HEK293 (cell line): Measurements from ENCODE around the gene FLCN.
A peak's percentile ranks its signal among the peaks of the same experiment; 100 is the strongest.

Source experiments
- CTCF ChIA-PET: fragments of 350-600 bp; formaldehyde crosslinking; extraction: SDS; loops from one replicate; lab custom pipeline; 2021; ENCODE audit warnings: antibody characterized with exemption; lab: Yijun Ruan, JAX
- POLR2A ChIA-PET: fragments of 300-600 bp; formaldehyde crosslinking; extraction: SDS; loops from one replicate; lab custom pipeline; 2020; ENCODE audit warnings: antibody characterized with exemption, inconsistent platforms; lab: Yijun Ruan, JAX
- H3K27ac ChIP-seq: fragments of 200-500 bp; sonication (Bioruptor generic); 2 replicates; pipeline ENCODE4 v1.5.1; 2014; ENCODE audit warnings: low read depth, low read length, control low read depth, inconsistent platforms; ENCODE audit errors: extremely low read depth
- H3K36me3 ChIP-seq, 2 experiments: fragments of 200-500 bp in 1 of 2; sonication (Bioruptor generic) in 1 of 2; 1 replicate in 1 of 2; 2 replicates in 1 of 2; pipeline ENCODE4 v1.5.1; 2014 to 2017; ENCODE audit warnings: inconsistent platforms in 2 of 2, low read length in 2 of 2; ENCODE audit not compliant: control insufficient read depth in 2 of 2, insufficient read depth in 1 of 2
- H3K4me1 ChIP-seq: fragments of 200-500 bp; sonication (Bioruptor generic); 2 replicates; pipeline ENCODE4 v1.5.1; 2014; ENCODE audit warnings: mild to moderate bottlenecking, low read length, inconsistent platforms; ENCODE audit not compliant: control insufficient read depth, insufficient read depth
- H3K4me3 ChIP-seq: 2 replicates; pipeline ENCODE4 v1.5.1; 2011; ENCODE audit warnings: low read depth, mild to moderate bottlenecking, control low read depth, low read length, moderate library complexity
- H3K9me3 ChIP-seq: fragments of 200-500 bp; sonication (Bioruptor generic); 2 replicates; pipeline ENCODE4 v1.5.1; 2014; ENCODE audit warnings: low read depth, low read length, inconsistent platforms; ENCODE audit not compliant: control insufficient read depth, insufficient read depth
- HIC1 ChIP-seq: fragments of 450-650 bp; formaldehyde crosslinking; IDR thresholded peaks from 2 replicates; pipeline ENCODE4 v1.5.1; 2016; ENCODE audit warnings: missing biosample characterization, missing genetic modification characterization
- KLF9 ChIP-seq: fragments of 450-650 bp; formaldehyde crosslinking; IDR thresholded peaks from 2 replicates; pipeline ENCODE4 v1.5.1; 2016; ENCODE audit warnings: missing biosample characterization, missing genetic modification characterization, low read depth
- MEIS1 ChIP-seq: sonication (generic); formaldehyde crosslinking; IDR thresholded peaks from 2 replicates; pipeline ENCODE4 v1.8.1; 2022; ENCODE audit warnings: missing genetic modification reagents, mild to moderate bottlenecking, borderline replicate concordance
- PBX3 ChIP-seq: sonication (generic); formaldehyde crosslinking; IDR thresholded peaks from 2 replicates; pipeline ENCODE4 v1.8.1; 2022; ENCODE audit warnings: mild to moderate bottlenecking, moderate library complexity, missing genetic modification reagents
- ZBTB20 ChIP-seq: fragments of 450-650 bp; formaldehyde crosslinking; IDR thresholded peaks from 2 replicates; pipeline ENCODE4 v1.5.1; 2016; ENCODE audit warnings: missing biosample characterization, missing genetic modification characterization
- ZFP3 ChIP-seq: fragments of 450-650 bp; formaldehyde crosslinking; IDR thresholded peaks from 2 replicates; pipeline ENCODE4 v1.5.1; 2016; ENCODE audit warnings: low read depth, missing biosample characterization, missing genetic modification characterization
- ZNF26 ChIP-seq: fragments of 450-650 bp; formaldehyde crosslinking; IDR thresholded peaks from 2 replicates; pipeline ENCODE4 v1.5.1; 2016; ENCODE audit warnings: missing biosample characterization, missing genetic modification characterization
- ZNF280D ChIP-seq: fragments of 450-650 bp; formaldehyde crosslinking; IDR thresholded peaks from 2 replicates; pipeline ENCODE4 v1.5.1; 2016; ENCODE audit warnings: missing biosample characterization, missing genetic modification characterization
- ZNF394 ChIP-seq: fragments of 450-650 bp; formaldehyde crosslinking; IDR thresholded peaks from 2 replicates; pipeline ENCODE4 v1.5.1; 2016; ENCODE audit warnings: missing biosample characterization, missing genetic modification characterization, mild to moderate bottlenecking, moderate library complexity, borderline replicate concordance
- ZNF488 ChIP-seq: fragments of 450-650 bp; formaldehyde crosslinking; IDR thresholded peaks from 2 replicates; pipeline ENCODE4 v1.5.1; 2016; ENCODE audit warnings: missing biosample characterization, missing genetic modification characterization
- ZNF555 ChIP-seq: fragments of 450-650 bp; formaldehyde crosslinking; conservative IDR thresholded peaks from 2 replicates; pipeline ENCODE4 v1.5.1; 2017; ENCODE audit warnings: missing biosample characterization, mild to moderate bottlenecking, missing genetic modification characterization, inconsistent platforms
- ZNF560 ChIP-seq: fragments of 450-650 bp; formaldehyde crosslinking; IDR thresholded peaks from 2 replicates; pipeline ENCODE4 v1.5.1; 2017; ENCODE audit warnings: missing biosample characterization, missing genetic modification characterization, borderline replicate concordance
- ZNF621 ChIP-seq: fragments of 450-650 bp; formaldehyde crosslinking; IDR thresholded peaks from 2 replicates; pipeline ENCODE4 v1.5.1; 2017; ENCODE audit warnings: missing biosample characterization, missing genetic modification characterization
- ZNF639 ChIP-seq: fragments of 450-650 bp; formaldehyde crosslinking; IDR thresholded peaks from 2 replicates; pipeline ENCODE4 v1.5.1; 2016; ENCODE audit warnings: missing biosample characterization, missing genetic modification characterization
- ZNF660 ChIP-seq: fragments of 450-650 bp; IDR thresholded peaks from 2 replicates; pipeline ENCODE4 v1.5.1; 2018; ENCODE audit warnings: missing biosample characterization, mild to moderate bottlenecking, missing genetic modification characterization
- ZNF792 ChIP-seq: fragments of 450-650 bp; formaldehyde crosslinking; IDR thresholded peaks from 2 replicates; pipeline ENCODE4 v1.5.1; 2016; ENCODE audit warnings: missing biosample characterization, missing genetic modification characterization

FLCN gene

GRCh38 chr17:17242246-17242645, 5.3 kb upstream of the FLCN start (continued):
- TF ChIP-seq ZNF639 (tag by site-specific recombination) = no peak
- no peak for TF ChIP-seq PBX3 (CRISPR knock-in tag)

- no peak overlapping the region for H3K4me3 ChIP-seq
- no peaks in the 10 kb centered on the region; the same call in 1 of the 2 replicates for H3K4me1 ChIP-seq
- no peak overlapping the region for H3K27ac ChIP-seq
- POLR2A ChIA-PET = no interaction called here
- CTCF ChIA-PET = interaction anchor here (0.7 kb wide), 1 partner anchor 1510 kb away, joined by 3 read pairs; no protein-coding TSS in a partner anchor
- TF ChIP-seq ZNF394 (tag by site-specific recombination) = no peak
- no peak for TF ChIP-seq ZFP3
- H3K36me3 ChIP-seq = peaks cover 14 to 23% of the 10 kb centered on the region in 2 experiments
- no peaks in the 10 kb centered on the region for H3K9me3 ChIP-seq
These were observed 4.7 kb upstream of the FLCN start for GRCh38 chr17:17241656-17242055.

GRCh38 chr17:17239832-17240231, 2.9 kb upstream of the FLCN start:
- ChIA-PET POLR2A (interaction anchor here (1.0 kb wide), 1 partner anchor 61 kb away, joined by 3 read pairs; no protein-coding TSS in a partner anchor), CTCF (interaction anchor here (0.9 kb wide), 1 partner anchor 29 kb away, joined by 4 read pairs; no protein-coding TSS in a partner anchor)
- Histone ChIP-seq H3K4me1 (peaks cover 7% of the 10 kb centered on the region; the same call in 1 of the 2 replicates), H3K36me3 (peaks cover 0 to 10% of the 10 kb centered on the region in 2 experiments; a peak in 1 of 3 replicates), H3K9me3 (no peaks in the 10 kb centered on the region), H3K4me3 (no peak overlapping the region), H3K27ac (no peak overlapping the region)
- TF ChIP-seq ZNF555 (tag by site-specific recombination) = no peak
- no peak for TF ChIP-seq KLF9 (tag by site-specific recombination)
- no peak for TF ChIP-seq ZNF621 (tag by site-specific recombination)
- TF ChIP-seq ZNF26 (tag by site-specific recombination) = no peak
- no peak for TF ChIP-seq ZNF560 (tag by site-specific recombination)

- CTCF ChIA-PET = interaction anchor here (0.8 to 1.3 kb wide), 5 partner anchors 38 to 377 kb away, joined by 3 to 4 read pairs (median 3); no protein-coding TSS in a partner anchor
- Histone ChIP-seq H3K4me3 (peak overlapping the region; percentile 100), H3K27ac (peak overlapping the region; percentile 98), H3K4me1 (peaks cover 7% of the 10 kb centered on the region; the same call in 1 of the 2 replicates), H3K9me3 (no peaks in the 10 kb centered on the region), H3K36me3 (peaks cover 5 to 14% of the 10 kb centered on the region in 2 experiments; a peak in 2 of 3 replicates)
- POLR2A ChIA-PET = interaction anchor here (0.7 to 2.7 kb wide), 12 partner anchors 10 to 458 kb away, joined by 3 to 11 read pairs (median 4); partner anchors contain the start of gene COPS3
- TF ChIP-seq ZNF792 (no peak), ZBTB20 (peak; percentile 70; the same call in 1 of the 2 replicates), ZNF488 (tag by site-specific recombination) (no peak), MEIS1 (CRISPR knock-in tag) (no peak), ZNF280D (tag by site-specific recombination) (no peak), ZNF660 (tag by site-specific recombination) (no peak), HIC1 (tag by site-specific recombination) (0 out of 2 replicates have a peak, but pooled peaks have one; percentile 41)
These were observed 508 bp downstream of the FLCN start for GRCh38 chr17:17236295-17237025.
